Cardiac fibroblast (primary cell): ENCODE data around the gene SUB1.
"Not testable (repeated sequence)": the region's sequence is repeated elsewhere in the genome, so short reads cannot be mapped to it uniquely, and the experiment has no call there.

Source experiments
- DNase-seq, 2 donors: peaks; one replicate each; pipeline versions ENCODE4 v3.0.0 to v3.0.0-alpha.2; 2010; ENCODE audit warnings: low read depth in 2 of 2
- H3K4me3 ChIP-seq, 2 donors: replicated peaks in 1 of 2; 1 replicate in 1 of 2; 2 replicates in 1 of 2; pipeline ENCODE4 v1.5.1; 2011; ENCODE audit warnings: low read depth in 2 of 2, low read length in 2 of 2, mild to moderate bottlenecking in 2 of 2, moderate library complexity in 1 of 2
- CTCF ChIP-seq: IDR thresholded peaks from one replicate; pipeline ENCODE4 v1.5.1; 2011; ENCODE audit warnings: low read depth, mild to moderate bottlenecking, low read length, inconsistent platforms

The SUB1 gene

GRCh38 chr5:32542216-32543059 lies 42.9 kb upstream of the SUB1 start:
- no peak for TF ChIP-seq CTCF
- DNase-seq = peak in 1 of 2 donors; percentile 65
- no peak overlapping the region for H3K4me3 ChIP-seq

GRCh38 chr5:32543291-32543690 lies 42.1 kb upstream of the SUB1 start:
- DNase-seq = no peak
- H3K4me3 ChIP-seq = no peak overlapping the region
- TF ChIP-seq CTCF = no peak

- no peak for TF ChIP-seq CTCF
- no peak overlapping the region for H3K4me3 ChIP-seq
- no peak for DNase-seq
Measured at GRCh38 chr5:32545102-32545800, 40.1 kb upstream of the SUB1 start.

GRCh38 chr5:32551194-32551593 lies 34.2 kb upstream of the SUB1 start:
- no peak for TF ChIP-seq CTCF
- peak in 1 of 2 donors; percentile 12 for DNase-seq
- H3K4me3 ChIP-seq = no peak overlapping the region

GRCh38 chr5:32551865-32552264 lies 33.5 kb upstream of the SUB1 start:
- no peak for DNase-seq
- no peak overlapping the region for H3K4me3 ChIP-seq
- TF ChIP-seq CTCF = no peak

- not testable (repeated sequence) for DNase-seq, H3K4me3 ChIP-seq
Measured at GRCh38 chr5:32552491-32552890, 32.9 kb upstream of the SUB1 start.

GRCh38 chr5:32552936-32553335 lies 32.4 kb upstream of the SUB1 start:
- DNase-seq = no peak
- TF ChIP-seq CTCF = no peak
- H3K4me3 ChIP-seq = no peak overlapping the region

- not testable (repeated sequence) for DNase-seq, H3K4me3 ChIP-seq
Measured at GRCh38 chr5:32554181-32554780, 31.1 kb upstream of the SUB1 start.

- H3K4me3 ChIP-seq, DNase-seq: not testable (repeated sequence)
Measured at GRCh38 chr5:32556543-32556942, 28.8 kb upstream of the SUB1 start.
